ENCODE results near the gene NKX6-2.

- no peak for TF ChIP-seq CTCF (IDR thresholded peaks at IDR 0.05; ENCODE audit: poor library complexity, severe bottlenecking)
- no peak for TF ChIP-seq EZH2 (IDR thresholded peaks at IDR 0.05; ENCODE audit: borderline replicate concordance, insufficient read depth, low read length, poor library complexity, severe bottlenecking)
- TF ChIP-seq POLR2AphosphoS5 (IDR thresholded peaks at IDR 0.05): no peak
- TF ChIP-seq TAF1 (IDR thresholded peaks at IDR 0.05; ENCODE audit: low read depth): no peak
Measured at GRCh38 chr10:132750936-132751335, 35.0 kb downstream of the NKX6-2 start.
